Nucleus accumbens (tissue), 56 donors: ENCODE data around the gene AMDHD2.

Source experiments
- DNase-seq, 56 donors: peaks; one replicate each; lab custom pipeline; 2025; lab: John Stamatoyannopoulos, UW

The AMDHD2 gene

GRCh38 chr16:2498531-2499253 lies 21.5 kb upstream of the AMDHD2 start:
- no peak for DNase-seq

- no peak for DNase-seq
Observed at GRCh38 chr16:2499454-2499853, 20.7 kb upstream of the AMDHD2 start.

GRCh38 chr16:2499890-2500429 lies 20.2 kb upstream of the AMDHD2 start:
- no peak for DNase-seq

- no peak for DNase-seq
Observed at GRCh38 chr16:2500430-2500917, 19.7 kb upstream of the AMDHD2 start.

GRCh38 chr16:2500918-2501750 lies 19.0 kb upstream of the AMDHD2 start:
- DNase-seq = peak in 55 of 56 donors; percentile 64 to 97 (median 88)

GRCh38 chr16:2501946-2502895 lies 17.9 kb upstream of the AMDHD2 start:
- DNase-seq = no peak

- no peak for DNase-seq
Observed at GRCh38 chr16:2505695-2506094, 14.5 kb upstream of the AMDHD2 start.

- peak in 3 of 56 donors; percentile 15 to 51 (median 20) for DNase-seq
Observed at GRCh38 chr16:2507052-2507659, 13.0 kb upstream of the AMDHD2 start.

GRCh38 chr16:2507665-2508064 lies 12.5 kb upstream of the AMDHD2 start:
- peak in 2 of 56 donors; percentile 33 to 51 for DNase-seq

GRCh38 chr16:2508722-2509400 lies 11.3 kb upstream of the AMDHD2 start:
- DNase-seq = no peak

GRCh38 chr16:2511128-2511800 lies 8.9 kb upstream of the AMDHD2 start:
- DNase-seq = peak in 39 of 56 donors; percentile 12 to 79 (median 49)

GRCh38 chr16:2511996-2512734 lies 8.0 kb upstream of the AMDHD2 start:
- DNase-seq = no peak

GRCh38 chr16:2512735-2513404 lies 7.3 kb upstream of the AMDHD2 start:
- peak in 2 of 56 donors; percentile 24 to 53 for DNase-seq

- DNase-seq = peak in 55 of 56 donors; percentile 31 to 97 (median 89)
Observed at GRCh38 chr16:2513405-2514332, 6.5 kb upstream of the AMDHD2 start, which contains the start of gene ATP6V0C. TSS of gene ATP6V0C (plus strand) at chr16:2513952. CDS start at chr16:2514104, 152 bp downstream.

GRCh38 chr16:2514333-2515179 lies 5.6 kb upstream of the AMDHD2 start:
- DNase-seq = peak in 1 of 56 donors; percentile 35
